Kidney epithelial cell (primary cell): Measurements from ENCODE around the gene DSE. TPM values are rescaled to one million over a fixed set of nuclear protein-coding genes. Genes with fewer than 3 reads are reported as not detected.

Experiments
- DNase-seq: peaks from one replicate; pipeline ENCODE4 v3.0.0-alpha.2; 2010; ENCODE audit warnings: low read depth
- H3K27me3 ChIP-seq: 2 replicates; pipeline ENCODE4 v1.6.0; 2011; ENCODE audit warnings: low read length; ENCODE audit not compliant: control insufficient read depth, insufficient read depth
- H3K36me3 ChIP-seq: 2 replicates; pipeline ENCODE4 v1.5.1; 2011; ENCODE audit warnings: low read length; ENCODE audit not compliant: control insufficient read depth, insufficient read depth
- H3K4me3 ChIP-seq: 2 replicates; pipeline ENCODE4 v1.5.1; 2011; ENCODE audit warnings: low read depth, mild to moderate bottlenecking, control low read depth, low read length
- total RNA-seq: library from RNA; depleted of rRNA; stranded (reverse); fragments of >200 nt; gene quantifications from 2 replicates; pipeline ENCODE4 v1.2.3, GENCODE V29; 2015
- TF ChIP-seq, protein P1 (sequence below): IDR thresholded peaks from 2 replicates; pipeline ENCODE4 v1.5.1; 2011; ENCODE audit warnings: mild to moderate bottlenecking, moderate library complexity, low read length, control low read depth, inconsistent platforms; ENCODE audit not compliant: insufficient read depth, poor library complexity, severe bottlenecking

DSE gene
- total RNA-seq, 1 donor from 2014 or later = 48.8 TPM

DNA sequence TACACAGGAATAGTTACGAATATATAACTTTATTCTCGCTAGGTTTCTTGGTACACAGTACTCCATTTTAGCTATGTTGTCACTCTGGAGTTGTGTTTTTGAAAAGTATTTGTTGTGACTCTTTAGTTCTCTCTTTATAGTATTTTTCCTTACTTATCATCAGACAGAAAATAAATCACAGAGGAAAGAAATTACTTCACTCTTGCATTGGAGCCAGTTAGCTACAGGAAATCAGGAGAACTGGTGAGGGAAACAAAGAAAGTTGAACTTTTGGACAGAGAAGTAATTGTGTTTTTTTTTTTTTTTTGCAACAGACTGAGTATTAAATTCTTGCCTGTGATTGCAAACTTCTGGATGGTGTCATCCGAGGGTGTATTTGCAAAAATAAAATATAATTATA lies 33.9 kb downstream of the DSE start:
- no peaks in the 10 kb centered on the region for H3K36me3 ChIP-seq
- no peak for DNase-seq
- H3K4me3 ChIP-seq = no peak overlapping the region
- no peaks in the 10 kb centered on the region for H3K27me3 ChIP-seq
- TF ChIP-seq, protein P1, sequence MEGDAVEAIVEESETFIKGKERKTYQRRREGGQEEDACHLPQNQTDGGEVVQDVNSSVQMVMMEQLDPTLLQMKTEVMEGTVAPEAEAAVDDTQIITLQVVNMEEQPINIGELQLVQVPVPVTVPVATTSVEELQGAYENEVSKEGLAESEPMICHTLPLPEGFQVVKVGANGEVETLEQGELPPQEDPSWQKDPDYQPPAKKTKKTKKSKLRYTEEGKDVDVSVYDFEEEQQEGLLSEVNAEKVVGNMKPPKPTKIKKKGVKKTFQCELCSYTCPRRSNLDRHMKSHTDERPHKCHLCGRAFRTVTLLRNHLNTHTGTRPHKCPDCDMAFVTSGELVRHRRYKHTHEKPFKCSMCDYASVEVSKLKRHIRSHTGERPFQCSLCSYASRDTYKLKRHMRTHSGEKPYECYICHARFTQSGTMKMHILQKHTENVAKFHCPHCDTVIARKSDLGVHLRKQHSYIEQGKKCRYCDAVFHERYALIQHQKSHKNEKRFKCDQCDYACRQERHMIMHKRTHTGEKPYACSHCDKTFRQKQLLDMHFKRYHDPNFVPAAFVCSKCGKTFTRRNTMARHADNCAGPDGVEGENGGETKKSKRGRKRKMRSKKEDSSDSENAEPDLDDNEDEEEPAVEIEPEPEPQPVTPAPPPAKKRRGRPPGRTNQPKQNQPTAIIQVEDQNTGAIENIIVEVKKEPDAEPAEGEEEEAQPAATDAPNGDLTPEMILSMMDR = no peak

DNA sequence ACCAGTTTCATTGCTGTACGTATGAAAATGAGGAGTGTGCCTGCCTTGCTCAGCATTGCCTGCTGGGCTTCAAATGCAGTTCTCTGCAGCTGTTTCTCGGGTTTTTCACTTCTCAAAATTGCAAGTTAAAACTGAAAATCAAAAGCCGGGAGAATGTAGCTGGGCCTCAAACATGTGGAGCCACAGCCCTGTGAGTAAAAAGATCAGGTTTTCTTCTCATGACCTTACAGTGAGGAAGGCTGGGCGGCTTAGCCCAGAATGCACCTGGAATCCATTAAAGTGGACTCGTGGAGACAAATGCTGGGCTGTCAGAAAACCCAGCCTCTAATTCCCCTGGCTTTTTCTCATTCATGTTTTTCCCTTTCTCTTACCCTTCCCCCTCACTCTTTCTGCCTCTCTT lies 34.4 kb downstream of the DSE start:
- TF ChIP-seq, protein P1 = no peak
- no peak for DNase-seq
- no peak overlapping the region for H3K4me3 ChIP-seq
- no peaks in the 10 kb centered on the region for H3K36me3 ChIP-seq
- no peaks in the 10 kb centered on the region for H3K27me3 ChIP-seq

DNA sequence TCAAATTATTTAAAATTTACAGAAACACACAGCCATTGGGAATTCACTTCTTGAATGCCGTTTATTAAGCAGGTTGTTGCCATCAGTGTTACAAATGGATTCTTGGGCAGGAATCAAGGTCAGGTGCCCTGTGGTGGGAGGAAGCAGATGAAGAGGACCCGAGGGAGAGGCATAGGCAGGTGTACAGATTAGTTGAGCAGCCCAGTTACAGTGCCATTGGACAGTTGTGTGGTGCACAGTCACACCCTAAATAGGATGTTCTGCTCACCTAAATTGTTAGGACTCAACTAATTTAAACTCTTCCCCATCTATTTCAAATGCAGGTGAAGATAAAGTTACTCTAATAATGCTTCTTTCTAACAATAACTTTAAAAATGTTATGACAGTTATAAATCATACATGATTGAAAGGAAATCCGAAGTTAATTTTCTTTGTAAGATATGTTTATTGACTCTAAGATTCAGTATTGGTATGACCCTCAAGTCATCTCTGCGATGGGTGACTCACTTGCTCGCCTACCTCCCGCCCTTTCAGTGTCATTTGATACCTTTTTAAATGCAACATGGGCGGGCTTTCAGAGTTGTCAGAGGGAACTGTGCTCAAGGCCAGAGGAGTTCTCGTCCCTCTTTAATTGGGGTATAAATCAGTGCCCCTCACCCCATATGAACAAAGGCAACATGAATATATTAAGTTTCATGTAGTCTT lies 35.1 kb downstream of the DSE start:
- H3K36me3 ChIP-seq = no peaks in the 10 kb centered on the region
- no peak for DNase-seq
- H3K27me3 ChIP-seq = no peaks in the 10 kb centered on the region
- TF ChIP-seq, protein P1 = no peak
- H3K4me3 ChIP-seq = no peak overlapping the region

DNA sequence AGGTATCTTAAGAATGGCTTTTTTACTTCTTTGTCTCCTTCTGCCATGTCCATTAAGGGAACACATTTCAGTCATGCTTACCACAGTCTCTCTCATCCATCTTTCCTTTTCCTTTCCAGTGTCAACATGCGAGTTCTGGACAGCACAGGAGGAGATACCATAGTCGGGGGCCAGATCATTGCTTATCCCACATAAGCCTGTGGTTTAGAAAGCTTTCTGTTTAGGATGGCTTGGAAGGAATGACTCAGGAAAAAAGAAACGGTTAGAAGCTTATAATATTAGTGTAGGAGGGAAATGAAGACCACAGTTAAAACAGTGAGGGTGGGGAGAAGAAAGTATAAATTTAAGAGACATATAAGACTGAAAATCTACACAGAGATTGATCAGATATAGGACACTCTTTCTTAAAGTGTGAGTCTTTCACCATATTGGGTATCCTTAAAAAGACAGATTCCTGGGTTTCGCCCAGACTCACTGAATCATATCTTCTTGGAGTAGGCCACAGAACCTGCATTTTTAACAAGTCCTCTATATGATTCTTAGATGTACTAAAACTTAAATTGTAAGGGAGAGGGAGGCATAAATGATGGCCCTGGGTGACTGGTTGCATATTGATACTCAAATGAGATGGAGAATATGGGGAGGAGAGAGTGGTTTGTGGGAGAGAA lies 36.1 kb downstream of the DSE start:
- no peaks in the 10 kb centered on the region for H3K27me3 ChIP-seq
- no peak overlapping the region for H3K4me3 ChIP-seq
- TF ChIP-seq, protein P1 = no peak
- DNase-seq = no peak
- H3K36me3 ChIP-seq = no peaks in the 10 kb centered on the region

DNA sequence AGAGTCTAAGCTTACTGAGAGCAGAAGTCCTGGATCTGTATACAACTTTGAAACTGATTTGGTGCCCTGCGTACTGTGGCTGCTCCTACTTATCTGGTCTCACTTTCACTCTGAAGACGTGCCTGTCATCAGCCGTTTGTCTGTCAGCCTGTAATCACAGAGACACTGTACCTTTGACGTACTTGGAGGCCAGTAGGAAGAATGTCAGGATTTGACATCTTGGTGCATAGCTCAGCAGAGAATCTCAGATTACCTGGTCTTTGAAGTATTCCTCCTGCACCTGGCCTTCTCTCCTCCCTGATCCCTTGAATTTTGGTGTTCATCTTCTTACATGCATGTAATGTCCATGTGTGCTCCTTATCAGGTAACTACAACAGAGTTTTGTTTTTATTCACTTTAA lies 37.7 kb downstream of the DSE start:
- no peak for DNase-seq
- Histone ChIP-seq H3K27me3 (no peaks in the 10 kb centered on the region), H3K4me3 (no peak overlapping the region), H3K36me3 (no peaks in the 10 kb centered on the region)
- TF ChIP-seq, protein P1 = no peak
